Measurements from ENCODE around the gene ZNF319.

GRCh38 chr16:57996406-57997175 lies 3.9 kb downstream of the ZNF319 start:
- TF ChIP-seq EGR1 (IDR thresholded peaks at IDR 0.05; ENCODE audit: low read depth in 2 of 2) (no peak), CTCF (IDR thresholded peaks at IDR 0.05; ENCODE audit: low read depth, low read length, missing input control) (no peak), ZBTB33 (IDR thresholded peaks at IDR 0.05) (no peak), YY1 (IDR thresholded peaks at IDR 0.05) (no peak), GABPA (IDR thresholded peaks at IDR 0.05 in 1 of 2, conservative IDR thresholded peaks at IDR 0.05 in 1 of 2) (no peak), RAD21 (IDR thresholded peaks at IDR 0.05) (no peak), ATF3 (IDR thresholded peaks at IDR 0.05) (no peak), REST (IDR thresholded peaks at IDR 0.05) (no peak), MAX (IDR thresholded peaks at IDR 0.05) (no peak), TAF1 (conservative IDR thresholded peaks at IDR 0.05) (no peak), SP1 (IDR thresholded peaks at IDR 0.05) (no peak), HNF4A (conservative IDR thresholded peaks at IDR 0.05) (no peak), JUND (IDR thresholded peaks at IDR 0.05) (no peak)
